ENCODE measurements around the gene TULP4.

DNA sequence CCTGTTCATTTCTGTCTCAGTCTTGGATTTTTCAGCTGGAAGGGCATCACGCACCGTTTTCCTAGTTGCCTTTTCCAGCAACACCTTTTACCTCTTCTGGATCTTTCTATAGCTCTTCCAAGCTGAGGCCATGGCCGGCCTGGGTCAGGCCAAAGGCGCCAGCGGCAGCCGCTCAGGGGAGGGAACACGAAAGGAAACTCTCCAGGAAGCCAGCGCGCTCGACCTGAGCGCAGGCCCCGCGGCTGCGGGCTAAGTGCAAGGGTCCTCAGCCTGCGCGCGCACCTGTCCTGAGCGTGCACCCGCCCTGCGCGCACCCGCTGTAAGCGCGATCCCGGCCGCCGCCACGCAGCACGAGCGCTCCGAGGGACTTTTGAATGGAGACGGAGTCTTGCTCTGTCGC, 203.8 kb downstream of the TULP4 start:
- no peak for TF ChIP-seq TOX (CRISPR knock-in tag; IDR thresholded peaks at IDR 0.05; ENCODE audit: borderline replicate concordance)
- TF ChIP-seq, protein P1, sequence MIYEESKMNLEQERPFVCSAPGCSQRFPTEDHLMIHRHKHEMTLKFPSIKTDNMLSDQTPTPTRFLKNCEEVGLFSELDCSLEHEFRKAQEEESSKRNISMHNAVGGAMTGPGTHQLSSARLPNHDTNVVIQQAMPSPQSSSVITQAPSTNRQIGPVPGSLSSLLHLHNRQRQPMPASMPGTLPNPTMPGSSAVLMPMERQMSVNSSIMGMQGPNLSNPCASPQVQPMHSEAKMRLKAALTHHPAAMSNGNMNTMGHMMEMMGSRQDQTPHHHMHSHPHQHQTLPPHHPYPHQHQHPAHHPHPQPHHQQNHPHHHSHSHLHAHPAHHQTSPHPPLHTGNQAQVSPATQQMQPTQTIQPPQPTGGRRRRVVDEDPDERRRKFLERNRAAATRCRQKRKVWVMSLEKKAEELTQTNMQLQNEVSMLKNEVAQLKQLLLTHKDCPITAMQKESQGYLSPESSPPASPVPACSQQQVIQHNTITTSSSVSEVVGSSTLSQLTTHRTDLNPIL (CRISPR knock-in tag; IDR thresholded peaks at IDR 0.05; ENCODE audit: low read depth) = no peak
- no peak for TF ChIP-seq ZNF565 (CRISPR knock-in tag; conservative IDR thresholded peaks at IDR 0.05; ENCODE audit: low read depth)
- TF ChIP-seq, protein P2, sequence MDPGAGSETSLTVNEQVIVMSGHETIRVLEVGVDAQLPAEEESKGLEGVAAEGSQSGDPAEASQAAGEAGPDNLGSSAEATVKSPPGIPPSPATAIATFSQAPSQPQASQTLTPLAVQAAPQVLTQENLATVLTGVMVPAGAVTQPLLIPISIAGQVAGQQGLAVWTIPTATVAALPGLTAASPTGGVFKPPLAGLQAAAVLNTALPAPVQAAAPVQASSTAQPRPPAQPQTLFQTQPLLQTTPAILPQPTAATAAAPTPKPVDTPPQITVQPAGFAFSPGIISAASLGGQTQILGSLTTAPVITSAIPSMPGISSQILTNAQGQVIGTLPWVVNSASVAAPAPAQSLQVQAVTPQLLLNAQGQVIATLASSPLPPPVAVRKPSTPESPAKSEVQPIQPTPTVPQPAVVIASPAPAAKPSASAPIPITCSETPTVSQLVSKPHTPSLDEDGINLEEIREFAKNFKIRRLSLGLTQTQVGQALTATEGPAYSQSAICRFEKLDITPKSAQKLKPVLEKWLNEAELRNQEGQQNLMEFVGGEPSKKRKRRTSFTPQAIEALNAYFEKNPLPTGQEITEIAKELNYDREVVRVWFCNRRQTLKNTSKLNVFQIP (CRISPR knock-in tag; IDR thresholded peaks at IDR 0.05; ENCODE audit: borderline replicate concordance, low read depth) = no peak
- no peak for TF ChIP-seq SNAI2 (CRISPR knock-in tag; IDR thresholded peaks at IDR 0.05)

Measured in SK-N-SH treated with all-trans-retinoic acid at 6 μM for 48 hours (cell line).